ENCODE data around the gene RXYLT1.

RXYLT1 gene

GRCh38 chr12:63845726-63846125, 66.0 kb downstream of the RXYLT1 start:
- TF ChIP-seq CTCF (conservative IDR thresholded peaks at IDR 0.05) (no peak), ZFX (IDR thresholded peaks at IDR 0.05) (no peak)
- no peak overlapping the region for H3K27ac ChIP-seq

GRCh38 chr12:63846238-63846967, 66.7 kb downstream of the RXYLT1 start:
- no peak overlapping the region for H3K27ac ChIP-seq
- TF ChIP-seq ZFX (IDR thresholded peaks at IDR 0.05), result no peak
- TF ChIP-seq CTCF (conservative IDR thresholded peaks at IDR 0.05), result no peak

- no peak overlapping the region for H3K27ac ChIP-seq
- TF ChIP-seq CTCF (conservative IDR thresholded peaks at IDR 0.05) (no peak), ZFX (IDR thresholded peaks at IDR 0.05) (no peak)
Measured at GRCh38 chr12:63848450-63848849, 68.7 kb downstream of the RXYLT1 start.

GRCh38 chr12:63849106-63849620, 69.5 kb downstream of the RXYLT1 start:
- TF ChIP-seq CTCF (conservative IDR thresholded peaks at IDR 0.05), result no peak
- TF ChIP-seq ZFX (IDR thresholded peaks at IDR 0.05), result no peak
- no peak overlapping the region for H3K27ac ChIP-seq

GRCh38 chr12:63849641-63850040, 69.9 kb downstream of the RXYLT1 start:
- TF ChIP-seq CTCF (conservative IDR thresholded peaks at IDR 0.05) (no peak), ZFX (IDR thresholded peaks at IDR 0.05) (no peak)
- no peak overlapping the region for H3K27ac ChIP-seq

- no peak overlapping the region for H3K27ac ChIP-seq
- no peak for TF ChIP-seq ZFX (IDR thresholded peaks at IDR 0.05)
- no peak for TF ChIP-seq CTCF (conservative IDR thresholded peaks at IDR 0.05)
Measured at GRCh38 chr12:63853978-63854377, 74.3 kb downstream of the RXYLT1 start.

- H3K27ac ChIP-seq, result no peak overlapping the region
- TF ChIP-seq CTCF (conservative IDR thresholded peaks at IDR 0.05), result no peak
- TF ChIP-seq ZFX (IDR thresholded peaks at IDR 0.05), result no peak
Measured at GRCh38 chr12:63855299-63855698, 75.6 kb downstream of the RXYLT1 start.

Data from C4-2B (cell line).